ENCODE data around the gene HNRNPA3. TPM values are rescaled to one million over a fixed set of nuclear protein-coding genes. Genes with fewer than 3 reads are reported as not detected.
A peak's percentile ranks its signal among the peaks of the same experiment; 100 is the strongest.

HNRNPA3 gene
- total RNA-seq, 1 donor from 2014 or later: 304 TPM

- H3K4me3 Mint-ChIP-seq: no peak overlapping the region
Measured at GRCh38 chr2:177234267-177234666, 21.7 kb downstream of the HNRNPA3 start.

GRCh38 chr2:177235855-177236437 lies 23.4 kb downstream of the HNRNPA3 start:
- Mint-ChIP-seq H3K27me3 (no peaks in the 10 kb centered on the region), H3K4me3 (no peak overlapping the region), H3K9me3 (no peaks in the 10 kb centered on the region), H3K27ac (no peak overlapping the region), H3K36me3 (peaks cover 31% of the 10 kb centered on the region), H3K4me1 (ENCODE audit: unreplicated experiment) (peaks cover 29% of the 10 kb centered on the region)
- no peak for DNase-seq (ENCODE audit: extremely low spot score, unreplicated experiment)
- TF ChIP-seq CTCF (conservative IDR thresholded peaks at IDR 0.05): peak; percentile 37

More at GRCh38 chr2:177234267-177234666, 21.7 kb downstream of the HNRNPA3 start:
- no peak for DNase-seq (ENCODE audit: extremely low spot score, unreplicated experiment)
- H3K9me3 Mint-ChIP-seq: no peaks in the 10 kb centered on the region
- H3K27ac Mint-ChIP-seq: peak overlapping the region; percentile 27
- no peaks in the 10 kb centered on the region for H3K27me3 Mint-ChIP-seq
- H3K4me1 Mint-ChIP-seq (ENCODE audit: unreplicated experiment): peaks cover 15% of the 10 kb centered on the region
- TF ChIP-seq CTCF (conservative IDR thresholded peaks at IDR 0.05): no peak
- H3K36me3 Mint-ChIP-seq: peaks cover 42% of the 10 kb centered on the region

- H3K9me3 Mint-ChIP-seq: no peaks in the 10 kb centered on the region
- H3K4me3 Mint-ChIP-seq: no peak overlapping the region
- H3K27me3 Mint-ChIP-seq: no peaks in the 10 kb centered on the region
- peak overlapping the region; percentile 40 for H3K27ac Mint-ChIP-seq
- no peak for DNase-seq (ENCODE audit: extremely low spot score, unreplicated experiment)
- TF ChIP-seq CTCF (conservative IDR thresholded peaks at IDR 0.05): no peak
- peaks cover 48% of the 10 kb centered on the region for H3K4me1 Mint-ChIP-seq (ENCODE audit: unreplicated experiment)
- peaks cover 18% of the 10 kb centered on the region for H3K36me3 Mint-ChIP-seq
Measured at GRCh38 chr2:177237932-177238331, 25.3 kb downstream of the HNRNPA3 start.

- peaks cover 53% of the 10 kb centered on the region for H3K4me1 Mint-ChIP-seq (ENCODE audit: unreplicated experiment)
- H3K27me3 Mint-ChIP-seq: no peaks in the 10 kb centered on the region
- peaks cover 11% of the 10 kb centered on the region for H3K36me3 Mint-ChIP-seq
- H3K27ac Mint-ChIP-seq: peak overlapping the region; percentile 70
- H3K4me3 Mint-ChIP-seq: no peak overlapping the region
- TF ChIP-seq CTCF (conservative IDR thresholded peaks at IDR 0.05): no peak
- DNase-seq (ENCODE audit: extremely low spot score, unreplicated experiment): no peak
- no peaks in the 10 kb centered on the region for H3K9me3 Mint-ChIP-seq
Measured at GRCh38 chr2:177239053-177239452, 26.5 kb downstream of the HNRNPA3 start.

GRCh38 chr2:177239932-177240630 lies 27.5 kb downstream of the HNRNPA3 start:
- H3K27me3 Mint-ChIP-seq: no peaks in the 10 kb centered on the region
- H3K9me3 Mint-ChIP-seq: no peaks in the 10 kb centered on the region
- H3K36me3 Mint-ChIP-seq: peaks cover 10% of the 10 kb centered on the region
- H3K4me1 Mint-ChIP-seq (ENCODE audit: unreplicated experiment): peaks cover 56% of the 10 kb centered on the region
- peak overlapping the region; percentile 97 for H3K27ac Mint-ChIP-seq
- DNase-seq (ENCODE audit: extremely low spot score, unreplicated experiment): no peak
- peak overlapping the region; percentile 69 for H3K4me3 Mint-ChIP-seq
- TF ChIP-seq CTCF (conservative IDR thresholded peaks at IDR 0.05): no peak
